HEK293T (cell line): Measurements from ENCODE around the gene ZNF331.

Experiments used
- CTCF ChIA-PET: fragments of 350-600 bp; formaldehyde crosslinking; extraction: SDS; loops from one replicate; lab custom pipeline; 2021; ENCODE audit warnings: antibody characterized with exemption, inconsistent platforms; lab: Yijun Ruan, JAX
- POLR2A ChIA-PET: fragments of 350-600 bp; formaldehyde crosslinking; extraction: SDS; loops from one replicate; lab custom pipeline; 2020; ENCODE audit warnings: antibody characterized with exemption, inconsistent platforms; lab: Yijun Ruan, JAX
- DNase-seq: peaks from one replicate; pipeline ENCODE4 v3.0.0; 2012; ENCODE audit warnings: mixed read lengths; ENCODE audit errors: extremely low spot score
- ARNT ChIP-seq: fragments of 450-650 bp; IDR thresholded peaks from 2 replicates; pipeline ENCODE4 v1.6.1; 2017; ENCODE audit warnings: mild to moderate bottlenecking
- BHLHE40 ChIP-seq: fragments of 450-650 bp; IDR thresholded peaks from 2 replicates; pipeline ENCODE4 v1.6.1; 2016; ENCODE audit warnings: mild to moderate bottlenecking, moderate library complexity, borderline replicate concordance
- CTBP1 ChIP-seq: fragments of 450-650 bp; IDR thresholded peaks from 2 replicates; pipeline ENCODE4 v1.6.1; 2016; ENCODE audit warnings: borderline replicate concordance
- ELF4 ChIP-seq: fragments of 450-650 bp; IDR thresholded peaks from 2 replicates; pipeline ENCODE4 v1.6.1; 2017; ENCODE audit warnings: antibody characterized with exemption
- FOXA1 ChIP-seq: fragments of 450-650 bp; IDR thresholded peaks from 2 replicates; pipeline ENCODE4 v1.6.1; 2016; ENCODE audit warnings: mild to moderate bottlenecking
- FOXK2 ChIP-seq: fragments of 450-650 bp; IDR thresholded peaks from 2 replicates; pipeline ENCODE4 v1.6.1; 2016; ENCODE audit warnings: mild to moderate bottlenecking
- FOXM1 ChIP-seq: fragments of 450-650 bp; IDR thresholded peaks from 2 replicates; pipeline ENCODE4 v1.6.1; 2017; ENCODE audit warnings: mild to moderate bottlenecking, borderline replicate concordance
- HDGF ChIP-seq: fragments of 450-650 bp; IDR thresholded peaks from 2 replicates; pipeline ENCODE4 v1.6.1; 2017; ENCODE audit warnings: antibody characterized with exemption, borderline replicate concordance
- L3MBTL2 ChIP-seq: fragments of 450-650 bp; conservative IDR thresholded peaks from 2 replicates; pipeline ENCODE4 v1.6.1; 2016; ENCODE audit warnings: mild to moderate bottlenecking
- LEF1 ChIP-seq: fragments of 450-650 bp; IDR thresholded peaks from 2 replicates; pipeline ENCODE4 v1.6.1; 2017; ENCODE audit warnings: mild to moderate bottlenecking, borderline replicate concordance
- NFRKB ChIP-seq: fragments of 450-650 bp; IDR thresholded peaks from 2 replicates; pipeline ENCODE4 v1.6.1; 2016; ENCODE audit warnings: mild to moderate bottlenecking, moderate library complexity
- PKNOX1 ChIP-seq: fragments of 450-650 bp; IDR thresholded peaks from 2 replicates; pipeline ENCODE4 v1.6.1; 2016
- SP1 ChIP-seq: fragments of 450-650 bp; IDR thresholded peaks from 2 replicates; pipeline ENCODE4 v1.6.1; 2017
- SUZ12 ChIP-seq: fragments of 450-650 bp; IDR thresholded peaks from 2 replicates; pipeline ENCODE4 v1.6.1; 2016; ENCODE audit warnings: mild to moderate bottlenecking
- TARDBP ChIP-seq: fragments of 450-650 bp; IDR thresholded peaks from 2 replicates; pipeline ENCODE4 v1.6.1; 2016
- ZNF384 ChIP-seq: fragments of 450-650 bp; IDR thresholded peaks from 2 replicates; pipeline ENCODE4 v1.6.1; 2016

Gene ZNF331

GRCh38 chr19:53521373-53522202 lies 16.4 kb upstream of the ZNF331 start:
- DNase-seq, result no peak
- no peak for TF ChIP-seq FOXM1
- no peak for TF ChIP-seq ZNF384
- no peak for TF ChIP-seq ARNT
- no peak for TF ChIP-seq PKNOX1
- no peak for TF ChIP-seq SUZ12
- TF ChIP-seq HDGF, result no peak
- no peak for TF ChIP-seq SP1
- no peak for TF ChIP-seq FOXA1
- TF ChIP-seq TARDBP, result no peak
- no peak for TF ChIP-seq LEF1
- no peak for TF ChIP-seq ELF4
- no peak for TF ChIP-seq NFRKB
- TF ChIP-seq CTBP1, result no peak
- CTCF ChIA-PET, result no interaction called here
- POLR2A ChIA-PET, result interaction anchor here (0.8 to 1.3 kb wide), 4 partner anchors 12 to 47 kb away, joined by 3 to 6 read pairs (median 4); no protein-coding TSS in a partner anchor

- ChIA-PET POLR2A (no interaction called here), CTCF (no interaction called here)
- TF ChIP-seq FOXM1, result no peak
- DNase-seq, result no peak
Observed at GRCh38 chr19:53525922-53526321, 12.0 kb upstream of the ZNF331 start.

- no peak for TF ChIP-seq FOXM1
- no peak for TF ChIP-seq SP1
- no peak for TF ChIP-seq NFRKB
- TF ChIP-seq CTBP1, result no peak
- TF ChIP-seq L3MBTL2, result no peak
- no peak for TF ChIP-seq FOXA1
- no peak for TF ChIP-seq ZNF384
- TF ChIP-seq ARNT, result no peak
- TF ChIP-seq HDGF, result no peak
- no peak for TF ChIP-seq SUZ12
- no peak for TF ChIP-seq LEF1
- TF ChIP-seq FOXK2, result no peak
- TF ChIP-seq TARDBP, result no peak
- no peak for TF ChIP-seq BHLHE40
- no peak for TF ChIP-seq PKNOX1
- no peak for TF ChIP-seq ELF4
- DNase-seq, result no peak
- CTCF ChIA-PET, result no interaction called here
- POLR2A ChIA-PET, result no interaction called here
Observed at GRCh38 chr19:53530622-53531021, 7.3 kb upstream of the ZNF331 start.

GRCh38 chr19:53531457-53531856 lies 6.5 kb upstream of the ZNF331 start:
- no peak for DNase-seq
- POLR2A ChIA-PET, result no interaction called here
- CTCF ChIA-PET, result no interaction called here
- no peak for TF ChIP-seq SP1
- TF ChIP-seq FOXM1, result no peak
- TF ChIP-seq ELF4, result no peak
- no peak for TF ChIP-seq HDGF
- no peak for TF ChIP-seq FOXA1
- no peak for TF ChIP-seq LEF1
- TF ChIP-seq NFRKB, result no peak
- no peak for TF ChIP-seq FOXK2
- no peak for TF ChIP-seq ZNF384
- TF ChIP-seq L3MBTL2, result no peak
- no peak for TF ChIP-seq PKNOX1
- TF ChIP-seq CTBP1, result no peak
- no peak for TF ChIP-seq ARNT
- no peak for TF ChIP-seq TARDBP

GRCh38 chr19:53532362-53532761 lies 5.6 kb upstream of the ZNF331 start:
- no peak for DNase-seq
- ChIA-PET POLR2A (no interaction called here), CTCF (no interaction called here)
- no peak for TF ChIP-seq LEF1
- TF ChIP-seq ARNT, result no peak

- no peak for TF ChIP-seq NFRKB
- TF ChIP-seq LEF1, result no peak
- no peak for TF ChIP-seq BHLHE40
- TF ChIP-seq TARDBP, result no peak
- TF ChIP-seq ZNF384, result no peak
- no peak for TF ChIP-seq ARNT
- ChIA-PET POLR2A (interaction anchor here (1.4 kb wide), 1 partner anchor 15 kb away, joined by 6 read pairs; no protein-coding TSS in a partner anchor), CTCF (no interaction called here)
- no peak for DNase-seq
Observed at GRCh38 chr19:53536225-53536548, 1.8 kb upstream of the ZNF331 start.
